Activated CD4-positive, alpha-beta T cell treated with anti-CD3 and anti-CD28 coated beads, Interleukin-2, Interleukin-6, amounts not matched to agents 100 ng/mL and 50 ng/mL, durations not matched to agents 16 hours and 8 hours (primary cell): ENCODE measurements around the gene CSNK2A1.

ENCODE experiments used
- DNase-seq: peaks from one replicate; pipeline ENCODE4 v3.0.0-alpha.2; 2020

The CSNK2A1 gene

DNA sequence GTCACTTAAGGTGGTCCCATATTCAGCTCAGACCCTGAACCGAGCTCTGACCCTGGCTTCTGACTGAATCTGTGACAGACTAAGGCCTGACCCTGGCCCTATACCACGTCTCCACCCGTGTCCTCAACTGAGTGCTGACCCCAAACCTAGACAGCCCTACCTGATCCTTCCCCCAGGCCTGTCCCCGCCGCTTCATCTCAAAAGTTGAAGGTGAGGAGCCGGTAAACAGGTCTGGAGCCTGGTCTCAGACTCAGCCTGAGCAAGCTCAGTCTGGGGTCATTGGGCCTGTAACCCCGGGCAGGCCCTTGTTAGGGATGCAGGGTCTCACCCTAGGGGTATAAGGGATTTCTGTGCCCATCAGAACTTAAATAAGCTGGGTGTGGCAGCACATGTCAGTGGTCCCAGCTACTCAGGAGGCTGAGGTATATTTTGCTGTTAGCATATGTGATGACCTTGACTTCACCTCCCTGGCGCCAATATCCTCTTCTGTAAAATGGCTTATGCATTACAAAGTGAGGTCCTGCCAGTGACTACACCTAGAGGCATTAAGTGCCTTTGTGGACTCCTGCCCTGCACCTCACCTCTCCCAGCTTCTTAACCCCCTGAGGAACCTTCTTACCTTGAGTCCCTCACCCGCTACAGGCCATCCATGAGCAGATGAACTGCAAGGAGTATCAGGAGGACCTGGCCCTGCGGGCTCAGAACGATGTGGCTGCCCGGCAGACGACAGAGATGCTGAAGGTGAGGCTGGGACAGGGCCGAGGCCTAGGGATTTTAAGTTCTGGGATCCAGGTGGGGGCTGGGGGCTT, 115.5 kb downstream of the CSNK2A1 start:
- no peak for DNase-seq

DNA sequence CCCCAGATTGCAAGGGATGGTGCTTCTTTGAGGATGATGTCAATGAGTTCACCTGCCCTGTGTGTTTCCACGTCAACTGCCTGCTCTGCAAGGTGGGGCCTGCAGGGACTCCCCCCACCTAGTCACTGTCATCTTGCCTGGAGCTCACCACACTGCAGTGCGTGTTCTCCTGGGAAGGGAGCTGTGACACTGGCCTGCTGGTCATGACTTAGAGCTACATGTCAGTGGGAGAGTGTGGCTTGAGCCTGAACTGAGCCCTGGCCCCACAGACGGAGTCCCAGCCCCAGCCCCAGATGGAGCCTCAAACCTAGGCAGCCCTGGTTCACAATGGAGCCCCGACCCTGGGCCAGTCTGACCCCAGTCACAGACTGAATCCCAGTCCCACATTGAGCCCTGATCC, 116.2 kb downstream of the CSNK2A1 start:
- no peak for DNase-seq

DNA sequence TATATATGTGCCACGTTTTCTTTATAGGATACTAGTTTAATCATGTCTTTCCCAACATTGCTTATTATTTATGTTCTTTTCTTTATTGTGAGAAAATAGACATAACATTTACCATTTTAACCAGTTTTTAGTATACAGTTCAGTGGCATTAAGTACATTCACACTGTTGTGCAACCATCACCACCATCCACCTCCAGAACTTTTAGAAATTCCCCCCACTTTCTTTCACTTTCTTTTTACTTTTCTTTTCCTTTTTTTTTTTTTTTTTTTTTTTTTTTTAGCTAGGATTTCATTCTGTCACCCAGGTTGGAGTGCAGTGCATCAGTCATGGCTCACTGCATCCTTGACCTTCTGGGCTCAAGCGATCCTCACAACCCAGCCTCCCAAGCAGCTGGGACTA, 117.0 kb downstream of the CSNK2A1 start:
- no peak for DNase-seq
